HG03103 (cell line): ENCODE data around the gene CORO1A.
"Not testable (repeated sequence)": the region's sequence is repeated elsewhere in the genome, so short reads cannot be mapped to it uniquely, and the experiment has no call there.

ENCODE experiments used
- ATAC-seq: cut with Tn5 transposase; IDR thresholded peaks from one replicate; pipeline ENCODE4 v1.9.1; 2021; ENCODE audit warnings: low read depth; ENCODE audit not compliant: unreplicated experiment

CORO1A gene

GRCh38 chr16:30183233-30184095, at the start of gene CORO1A:
TSS of gene CORO1A (plus strand) at chr16:30183602. CDS start at chr16:30185210, 1,608 bp downstream.
- ATAC-seq: no peak

GRCh38 chr16:30136971-30137605, 46.3 kb upstream of the CORO1A start:
- ATAC-seq: no peak

GRCh38 chr16:30137897-30138296, 45.5 kb upstream of the CORO1A start:
- no peak for ATAC-seq

- no peak for ATAC-seq
These were observed 43.6 kb upstream of the CORO1A start for GRCh38 chr16:30139583-30140481.

- ATAC-seq: no peak
These were observed 41.7 kb upstream of the CORO1A start for GRCh38 chr16:30141750-30142149.

- ATAC-seq: no peak
These were observed 40.6 kb upstream of the CORO1A start for GRCh38 chr16:30142672-30143346.

GRCh38 chr16:30143347-30143702, 40.1 kb upstream of the CORO1A start:
- ATAC-seq: no peak

GRCh38 chr16:30144017-30144416, 39.4 kb upstream of the CORO1A start:
- no peak for ATAC-seq

GRCh38 chr16:30144917-30145316, 38.5 kb upstream of the CORO1A start:
- ATAC-seq: no peak

- ATAC-seq: no peak
These were observed 37.7 kb upstream of the CORO1A start for GRCh38 chr16:30145657-30146056.

- no peak for ATAC-seq
These were observed 35.4 kb upstream of the CORO1A start for GRCh38 chr16:30147843-30148510.

- ATAC-seq: no peak
These were observed 34.0 kb upstream of the CORO1A start for GRCh38 chr16:30149250-30149930.

- no peak for ATAC-seq
These were observed 32.3 kb upstream of the CORO1A start for GRCh38 chr16:30151091-30151490.

GRCh38 chr16:30152517-30152916, 30.9 kb upstream of the CORO1A start:
- ATAC-seq: no peak

- ATAC-seq: no peak
These were observed 28.2 kb upstream of the CORO1A start for GRCh38 chr16:30155188-30155587.

GRCh38 chr16:30157214-30157613, 26.2 kb upstream of the CORO1A start:
- no peak for ATAC-seq

GRCh38 chr16:30163538-30163937, 19.9 kb upstream of the CORO1A start:
- ATAC-seq: no peak

- no peak for ATAC-seq
These were observed 17.1 kb upstream of the CORO1A start for GRCh38 chr16:30166202-30166902.

GRCh38 chr16:30168746-30169145, 14.7 kb upstream of the CORO1A start:
- not testable (repeated sequence) for ATAC-seq
